ENCODE data around the gene PKP2. TPM values are rescaled to one million over a fixed set of nuclear protein-coding genes. Genes with fewer than 3 reads are reported as not detected.

Gene PKP2
- total and polyA plus RNA-seq, 2 of the 13 experiments (the other 11 are each of a cell fraction or from before 2014, with no cell fraction given): 15.1 to 25.3 TPM

DNA sequence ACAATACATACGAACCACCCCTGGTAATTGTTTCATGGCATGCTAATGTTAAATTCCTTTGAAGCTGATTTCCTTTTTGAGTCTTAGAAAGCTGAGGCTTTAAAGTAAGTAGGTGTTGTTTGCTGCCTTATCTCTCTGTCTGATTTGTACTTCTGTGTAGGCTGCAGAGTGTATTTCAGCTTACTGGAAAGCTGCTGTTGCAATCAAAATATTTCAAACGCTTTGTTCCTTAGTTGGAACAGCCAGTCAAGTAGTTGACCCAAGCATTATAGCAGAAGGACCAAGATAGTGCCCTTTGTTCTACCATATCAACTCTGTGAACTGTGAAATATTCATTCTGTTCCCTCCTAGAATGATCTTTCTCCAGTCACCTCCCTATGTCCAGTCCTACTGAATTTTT lies 3.1 kb downstream of the PKP2 start (continued):
- TF ChIP-seq, protein P1, sequence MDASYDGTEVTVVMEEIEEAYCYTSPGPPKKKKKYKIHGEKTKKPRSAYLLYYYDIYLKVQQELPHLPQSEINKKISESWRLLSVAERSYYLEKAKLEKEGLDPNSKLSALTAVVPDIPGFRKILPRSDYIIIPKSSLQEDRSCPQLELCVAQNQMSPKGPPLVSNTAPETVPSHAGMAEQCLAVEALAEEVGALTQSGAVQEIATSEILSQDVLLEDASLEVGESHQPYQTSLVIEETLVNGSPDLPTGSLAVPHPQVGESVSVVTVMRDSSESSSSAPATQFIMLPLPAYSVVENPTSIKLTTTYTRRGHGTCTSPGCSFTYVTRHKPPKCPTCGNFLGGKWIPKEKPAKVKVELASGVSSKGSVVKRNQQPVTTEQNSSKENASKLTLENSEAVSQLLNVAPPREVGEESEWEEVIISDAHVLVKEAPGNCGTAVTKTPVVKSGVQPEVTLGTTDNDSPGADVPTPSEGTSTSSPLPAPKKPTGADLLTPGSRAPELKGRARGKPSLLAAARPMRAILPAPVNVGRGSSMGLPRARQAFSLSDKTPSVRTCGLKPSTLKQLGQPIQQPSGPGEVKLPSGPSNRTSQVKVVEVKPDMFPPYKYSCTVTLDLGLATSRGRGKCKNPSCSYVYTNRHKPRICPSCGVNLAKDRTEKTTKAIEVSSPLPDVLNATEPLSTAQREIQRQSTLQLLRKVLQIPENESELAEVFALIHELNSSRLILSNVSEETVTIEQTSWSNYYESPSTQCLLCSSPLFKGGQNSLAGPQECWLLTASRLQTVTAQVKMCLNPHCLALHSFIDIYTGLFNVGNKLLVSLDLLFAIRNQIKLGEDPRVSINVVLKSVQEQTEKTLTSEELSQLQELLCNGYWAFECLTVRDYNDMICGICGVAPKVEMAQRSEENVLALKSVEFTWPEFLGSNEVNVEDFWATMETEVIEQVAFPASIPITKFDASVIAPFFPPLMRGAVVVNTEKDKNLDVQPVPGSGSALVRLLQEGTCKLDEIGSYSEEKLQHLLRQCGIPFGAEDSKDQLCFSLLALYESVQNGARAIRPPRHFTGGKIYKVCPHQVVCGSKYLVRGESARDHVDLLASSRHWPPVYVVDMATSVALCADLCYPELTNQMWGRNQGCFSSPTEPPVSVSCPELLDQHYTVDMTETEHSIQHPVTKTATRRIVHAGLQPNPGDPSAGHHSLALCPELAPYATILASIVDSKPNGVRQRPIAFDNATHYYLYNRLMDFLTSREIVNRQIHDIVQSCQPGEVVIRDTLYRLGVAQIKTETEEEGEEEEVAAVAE (CRISPR knock-in tag; IDR thresholded peaks at IDR 0.05; ENCODE audit: borderline replicate concordance): no peak
- TF ChIP-seq, protein P2, sequence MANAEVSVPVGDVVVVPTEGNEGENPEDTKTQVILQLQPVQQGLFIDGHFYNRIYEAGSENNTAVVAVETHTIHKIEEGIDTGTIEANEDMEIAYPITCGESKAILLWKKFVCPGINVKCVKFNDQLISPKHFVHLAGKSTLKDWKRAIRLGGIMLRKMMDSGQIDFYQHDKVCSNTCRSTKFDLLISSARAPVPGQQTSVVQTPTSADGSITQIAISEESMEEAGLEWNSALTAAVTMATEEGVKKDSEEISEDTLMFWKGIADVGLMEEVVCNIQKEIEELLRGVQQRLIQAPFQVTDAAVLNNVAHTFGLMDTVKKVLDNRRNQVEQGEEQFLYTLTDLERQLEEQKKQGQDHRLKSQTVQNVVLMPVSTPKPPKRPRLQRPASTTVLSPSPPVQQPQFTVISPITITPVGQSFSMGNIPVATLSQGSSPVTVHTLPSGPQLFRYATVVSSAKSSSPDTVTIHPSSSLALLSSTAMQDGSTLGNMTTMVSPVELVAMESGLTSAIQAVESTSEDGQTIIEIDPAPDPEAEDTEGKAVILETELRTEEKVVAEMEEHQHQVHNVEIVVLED (CRISPR knock-in tag; IDR thresholded peaks at IDR 0.05; ENCODE audit: borderline replicate concordance): no peak
- no peak for TF ChIP-seq HOXA7 (CRISPR knock-in tag; IDR thresholded peaks at IDR 0.05)
- TF ChIP-seq KLF9 (CRISPR knock-in tag; IDR thresholded peaks at IDR 0.05; ENCODE audit: low read depth): no peak
- TF ChIP-seq ZNF776 (CRISPR knock-in tag; IDR thresholded peaks at IDR 0.05): no peak
- TF ChIP-seq, protein P3, sequence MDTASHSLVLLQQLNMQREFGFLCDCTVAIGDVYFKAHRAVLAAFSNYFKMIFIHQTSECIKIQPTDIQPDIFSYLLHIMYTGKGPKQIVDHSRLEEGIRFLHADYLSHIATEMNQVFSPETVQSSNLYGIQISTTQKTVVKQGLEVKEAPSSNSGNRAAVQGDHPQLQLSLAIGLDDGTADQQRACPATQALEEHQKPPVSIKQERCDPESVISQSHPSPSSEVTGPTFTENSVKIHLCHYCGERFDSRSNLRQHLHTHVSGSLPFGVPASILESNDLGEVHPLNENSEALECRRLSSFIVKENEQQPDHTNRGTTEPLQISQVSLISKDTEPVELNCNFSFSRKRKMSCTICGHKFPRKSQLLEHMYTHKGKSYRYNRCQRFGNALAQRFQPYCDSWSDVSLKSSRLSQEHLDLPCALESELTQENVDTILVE (CRISPR knock-in tag; IDR thresholded peaks at IDR 0.05): no peak
- TF ChIP-seq FOXA1 (IDR thresholded peaks at IDR 0.05): no peak
- peak; percentile 70 for TF ChIP-seq FOXA1 (CRISPR knock-in tag; IDR thresholded peaks at IDR 0.05)
- TF ChIP-seq, protein P4, sequence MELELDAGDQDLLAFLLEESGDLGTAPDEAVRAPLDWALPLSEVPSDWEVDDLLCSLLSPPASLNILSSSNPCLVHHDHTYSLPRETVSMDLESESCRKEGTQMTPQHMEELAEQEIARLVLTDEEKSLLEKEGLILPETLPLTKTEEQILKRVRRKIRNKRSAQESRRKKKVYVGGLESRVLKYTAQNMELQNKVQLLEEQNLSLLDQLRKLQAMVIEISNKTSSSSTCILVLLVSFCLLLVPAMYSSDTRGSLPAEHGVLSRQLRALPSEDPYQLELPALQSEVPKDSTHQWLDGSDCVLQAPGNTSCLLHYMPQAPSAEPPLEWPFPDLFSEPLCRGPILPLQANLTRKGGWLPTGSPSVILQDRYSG (CRISPR knock-in tag; IDR thresholded peaks at IDR 0.05): no peak
- no peak for TF ChIP-seq NR2F6 (IDR thresholded peaks at IDR 0.05)
- TF ChIP-seq NR2F6 (CRISPR knock-in tag; IDR thresholded peaks at IDR 0.05): peak; percentile 51
- peak; percentile 49; the same call in 1 of the 2 replicates for TF ChIP-seq SAP130 (CRISPR knock-in tag; IDR thresholded peaks at IDR 0.05; ENCODE audit: low read depth)
- peak; percentile 24; the same call in 1 of the 2 replicates for TF ChIP-seq RARA (CRISPR knock-in tag; IDR thresholded peaks at IDR 0.05)
- TF ChIP-seq ZNF652 (CRISPR knock-in tag; IDR thresholded peaks at IDR 0.05; ENCODE audit: borderline replicate concordance, low read depth): no peak
- TF ChIP-seq ZNF430 (CRISPR knock-in tag; IDR thresholded peaks at IDR 0.05): no peak
- TF ChIP-seq MIER3 (CRISPR knock-in tag; IDR thresholded peaks at IDR 0.05; ENCODE audit: borderline replicate concordance): no peak
- 0 out of 2 replicates have a peak, but pooled peaks have one; percentile 51 for TF ChIP-seq HMG20B (CRISPR knock-in tag; conservative IDR thresholded peaks at IDR 0.05)
- TF ChIP-seq SP140L (CRISPR knock-in tag; IDR thresholded peaks at IDR 0.05; ENCODE audit: borderline replicate concordance): no peak
- no peak for TF ChIP-seq U2AF2 (IDR thresholded peaks at IDR 0.05; ENCODE audit: low read depth, low read length)
- TF ChIP-seq ETV5 (CRISPR knock-in tag; IDR thresholded peaks at IDR 0.05; ENCODE audit: borderline replicate concordance): no peak
- no peak for TF ChIP-seq ZNF230 (CRISPR knock-in tag; IDR thresholded peaks at IDR 0.05)
- TF ChIP-seq ZFP36 (IDR thresholded peaks at IDR 0.05; ENCODE audit: borderline replicate concordance, low read depth, low read length, partially characterized antibody): no peak
- no peak for TF ChIP-seq FOXP1 (IDR thresholded peaks at IDR 0.05)
- TF ChIP-seq FOXP1 (CRISPR knock-in tag; IDR thresholded peaks at IDR 0.05): peak; percentile 40; the same call in 1 of the 2 replicates
- TF ChIP-seq ZGPAT (CRISPR knock-in tag; IDR thresholded peaks at IDR 0.05): peak; percentile 37; the same call in 1 of the 2 replicates
